GM21619 (cell line): Measurements from ENCODE around the gene TAF10.

Experiments
- ATAC-seq: cut with Tn5 transposase; IDR thresholded peaks from one replicate; pipeline ENCODE4 v1.9.1; 2021; ENCODE audit not compliant: unreplicated experiment

The TAF10 gene

GRCh38 chr11:6586434-6587359 lies 25.3 kb downstream of the TAF10 start:
- no peak for ATAC-seq

- ATAC-seq: no peak
Measured at GRCh38 chr11:6584528-6584927, 27.5 kb downstream of the TAF10 start.

DNA sequence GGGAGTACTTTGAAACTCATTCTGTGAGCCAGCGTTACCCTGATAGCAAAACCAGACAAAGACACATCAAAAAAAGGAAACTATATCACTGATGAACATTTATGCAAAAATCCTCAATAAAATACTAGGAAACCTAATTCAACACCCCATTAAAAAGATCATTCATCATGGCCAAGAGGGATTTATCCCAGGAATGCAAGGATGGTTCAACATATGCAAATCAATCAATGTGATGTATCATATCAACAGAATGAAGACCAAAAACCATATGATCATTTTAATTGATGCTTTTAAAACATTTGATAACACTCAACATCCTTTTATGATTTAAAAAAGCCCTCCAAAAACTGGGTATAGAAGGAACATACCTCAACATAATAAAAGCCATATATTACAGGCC lies 28.4 kb downstream of the TAF10 start:
- no peak for ATAC-seq

DNA sequence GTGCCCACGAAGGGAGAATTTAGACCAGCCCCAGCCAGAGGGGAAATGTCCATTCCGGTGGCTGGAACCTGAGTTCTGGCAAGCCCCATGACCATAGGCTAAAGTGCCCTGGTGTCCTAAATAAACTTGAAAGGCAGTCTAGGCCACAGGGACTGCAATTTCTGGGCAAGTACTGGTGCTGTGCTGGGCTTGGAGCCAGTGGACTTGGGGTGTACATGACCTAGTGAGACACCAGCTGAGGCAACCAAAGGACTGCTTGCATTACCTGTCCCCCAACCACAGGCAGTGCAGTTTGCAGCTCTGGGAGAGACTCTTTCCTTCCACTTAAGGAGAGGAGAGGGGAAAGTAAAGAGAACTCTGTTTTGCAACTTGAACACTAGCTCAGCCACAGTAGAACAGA lies 32.3 kb downstream of the TAF10 start:
- no peak for ATAC-seq

DNA sequence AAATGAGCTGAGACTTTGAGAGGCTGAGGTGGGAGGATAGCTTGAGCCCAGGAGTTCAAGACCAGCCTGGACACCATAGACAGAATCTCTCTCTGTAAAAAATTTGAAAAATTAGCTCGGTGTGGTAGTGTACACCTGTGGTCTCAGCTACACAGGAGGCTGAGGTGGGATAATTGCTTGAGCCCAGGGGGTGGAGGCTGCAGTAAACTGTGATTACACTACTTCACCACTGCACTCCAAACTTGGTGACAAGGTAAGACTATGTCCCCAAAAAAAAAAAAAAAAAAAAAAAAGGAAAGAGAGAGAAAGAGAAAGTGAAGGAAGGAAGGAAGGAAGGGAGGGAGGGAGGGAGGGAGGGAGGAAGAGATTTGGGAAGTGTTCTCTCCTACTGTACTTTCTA lies 33.9 kb downstream of the TAF10 start:
- no peak for ATAC-seq

DNA sequence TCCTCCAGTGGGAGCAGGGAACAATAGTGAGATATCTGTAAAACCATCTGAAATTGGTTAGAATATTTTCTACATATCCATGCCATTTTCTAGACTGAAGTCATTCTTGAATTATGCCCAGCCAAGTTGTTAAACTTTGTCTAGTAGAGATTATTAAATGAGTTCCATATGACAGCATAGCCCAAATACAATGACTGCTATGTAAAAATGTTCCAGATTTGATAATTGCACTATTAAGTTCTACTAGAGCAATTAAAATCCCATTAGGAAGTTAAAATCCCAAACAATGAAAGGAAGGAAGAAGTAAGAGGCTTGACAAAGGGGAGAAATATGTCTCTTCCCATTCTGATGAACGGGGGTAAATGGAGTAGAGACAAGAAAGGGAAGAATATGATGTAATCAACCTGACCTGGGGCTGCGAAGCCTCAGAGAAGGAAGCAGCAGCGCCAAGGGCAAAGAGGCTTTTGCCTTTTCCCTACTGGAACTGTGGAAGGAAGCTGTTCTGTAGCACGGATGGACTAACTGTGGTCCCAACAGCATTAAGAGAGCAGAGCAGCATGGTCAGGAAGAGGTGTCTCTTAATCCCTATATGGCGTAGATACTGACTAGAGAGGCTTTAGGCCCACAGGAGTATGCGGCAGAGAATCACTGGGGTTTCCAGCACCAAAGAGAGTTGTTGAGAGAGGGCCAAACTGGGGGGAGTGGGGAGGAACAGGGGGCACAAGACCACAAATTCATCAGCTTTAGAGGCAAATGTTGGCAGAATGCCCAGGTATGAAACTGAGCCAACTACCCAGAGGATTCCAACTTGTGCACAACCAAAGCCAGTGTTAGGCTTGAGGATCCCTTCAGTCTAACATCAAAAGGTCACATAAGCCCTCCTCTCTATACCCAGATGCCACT lies 35.3 kb downstream of the TAF10 start:
- no peak for ATAC-seq

DNA sequence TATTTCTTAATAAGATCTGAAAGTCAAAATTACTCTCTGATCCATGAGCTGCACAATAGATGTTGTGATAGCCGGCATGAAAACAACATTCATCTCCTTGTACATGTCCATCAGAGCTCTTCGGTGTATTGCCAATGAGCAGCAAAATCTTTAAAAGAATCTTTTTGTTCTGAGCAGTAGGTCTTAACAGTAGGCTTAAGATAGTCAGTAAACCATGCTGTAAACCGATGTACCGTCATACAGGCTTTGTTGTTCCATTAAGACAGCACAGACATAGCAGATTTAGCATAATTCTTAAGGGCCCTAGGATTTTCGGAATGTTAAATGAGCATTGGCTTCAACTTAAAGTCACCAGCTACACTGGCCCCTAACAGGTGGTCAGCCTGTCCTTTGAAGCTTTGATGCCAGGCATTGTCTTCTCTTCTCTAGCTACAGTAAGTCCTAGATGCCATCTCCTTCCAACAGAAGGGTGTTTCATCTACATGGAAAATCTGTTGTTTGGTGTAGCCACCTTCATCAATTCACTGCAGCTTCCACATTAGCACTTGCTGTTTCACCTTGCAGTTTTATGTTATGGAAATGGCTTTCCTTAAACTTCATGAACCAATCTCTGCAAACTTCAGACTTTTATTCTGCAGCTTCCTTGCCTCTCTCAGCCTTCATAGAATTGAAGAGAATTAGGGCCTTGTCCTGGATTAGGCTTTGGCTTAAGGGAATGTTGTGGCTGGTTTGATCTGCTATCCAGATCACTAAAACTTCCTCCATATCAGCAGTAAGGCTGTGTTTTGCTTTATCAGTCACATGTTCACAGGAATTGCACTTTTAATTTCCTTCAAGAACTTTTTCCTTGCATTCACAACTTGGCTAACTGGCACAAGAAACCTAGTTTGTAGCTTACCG lies 37.0 kb downstream of the TAF10 start:
- ATAC-seq: no peak

- ATAC-seq: no peak
Measured at GRCh38 chr11:6572215-6572614, 39.8 kb downstream of the TAF10 start.

- ATAC-seq: no peak
Measured at GRCh38 chr11:6571434-6572008, 40.5 kb downstream of the TAF10 start.

GRCh38 chr11:6570691-6571427 lies 41.2 kb downstream of the TAF10 start:
- ATAC-seq: no peak

GRCh38 chr11:6569706-6570105 lies 42.3 kb downstream of the TAF10 start:
- ATAC-seq: no peak

DNA sequence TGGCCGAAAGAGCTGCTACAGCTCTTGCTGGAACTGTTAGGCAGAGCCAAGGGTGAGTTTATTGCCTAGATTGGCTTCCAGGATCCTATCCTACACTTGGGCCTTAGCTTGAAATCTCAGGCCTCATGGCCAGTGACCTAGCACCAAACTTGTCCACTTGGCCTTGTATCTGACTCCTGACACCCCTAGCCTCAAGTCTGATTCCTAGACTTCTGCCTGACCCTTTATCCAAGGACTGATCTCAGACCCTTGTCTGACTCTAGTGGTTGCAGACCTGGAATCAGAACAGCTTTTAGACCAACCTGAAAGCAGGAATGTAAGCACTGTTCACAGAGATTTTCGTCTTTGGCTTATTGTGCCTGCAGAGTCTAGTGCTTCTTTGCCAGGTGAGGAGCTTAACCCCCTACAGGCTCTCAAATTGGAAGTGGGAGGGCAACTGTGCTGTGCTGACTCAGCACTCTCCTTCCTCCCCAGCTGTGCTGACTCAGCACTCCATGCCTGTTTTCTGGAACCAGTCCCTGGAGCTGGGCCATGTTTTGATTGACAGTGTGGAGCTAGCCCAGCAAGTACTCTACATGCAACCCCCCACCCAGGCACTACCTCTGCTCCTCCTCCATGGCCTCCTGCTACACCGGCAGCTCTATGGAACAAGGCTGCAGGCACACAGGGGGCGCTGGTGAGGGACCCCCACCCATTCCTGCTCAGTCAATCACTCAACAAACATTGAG lies 43.7 kb downstream of the TAF10 start:
- ATAC-seq: no peak

- ATAC-seq: no peak
Measured at GRCh38 chr11:6567371-6567745, 44.7 kb downstream of the TAF10 start.

DNA sequence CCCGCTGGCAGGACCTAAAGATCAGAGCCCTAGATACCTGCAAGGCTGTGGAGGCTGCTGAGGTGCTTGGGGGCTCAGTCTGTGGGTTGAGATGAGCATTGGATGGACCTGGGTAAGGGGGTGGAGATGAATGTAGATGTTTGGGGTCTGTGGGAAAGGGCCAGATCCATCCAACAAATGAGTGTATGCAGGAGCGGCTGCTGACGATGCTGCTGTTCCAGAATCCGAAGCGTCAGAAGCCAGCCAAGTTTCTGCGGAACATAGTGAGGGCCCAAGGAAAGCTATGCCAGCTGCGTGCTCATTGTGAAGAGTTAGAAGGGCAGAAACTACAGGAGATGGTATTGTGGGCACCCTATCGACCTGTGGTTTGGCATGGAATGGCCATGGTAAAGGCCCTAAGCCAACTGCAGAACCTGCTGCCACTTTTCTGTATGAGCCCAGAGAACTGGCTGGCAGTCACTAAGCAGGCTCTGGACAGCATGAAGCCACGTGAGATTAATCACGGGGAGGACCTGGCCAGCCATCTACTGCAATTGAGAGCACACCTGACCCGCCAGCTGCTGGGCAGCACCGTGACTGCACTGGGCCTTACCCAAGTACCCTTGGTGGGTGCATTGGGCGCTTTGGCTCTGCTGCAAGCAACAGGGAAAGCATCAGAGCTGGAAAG lies 45.2 kb downstream of the TAF10 start:
- ATAC-seq: no peak

DNA sequence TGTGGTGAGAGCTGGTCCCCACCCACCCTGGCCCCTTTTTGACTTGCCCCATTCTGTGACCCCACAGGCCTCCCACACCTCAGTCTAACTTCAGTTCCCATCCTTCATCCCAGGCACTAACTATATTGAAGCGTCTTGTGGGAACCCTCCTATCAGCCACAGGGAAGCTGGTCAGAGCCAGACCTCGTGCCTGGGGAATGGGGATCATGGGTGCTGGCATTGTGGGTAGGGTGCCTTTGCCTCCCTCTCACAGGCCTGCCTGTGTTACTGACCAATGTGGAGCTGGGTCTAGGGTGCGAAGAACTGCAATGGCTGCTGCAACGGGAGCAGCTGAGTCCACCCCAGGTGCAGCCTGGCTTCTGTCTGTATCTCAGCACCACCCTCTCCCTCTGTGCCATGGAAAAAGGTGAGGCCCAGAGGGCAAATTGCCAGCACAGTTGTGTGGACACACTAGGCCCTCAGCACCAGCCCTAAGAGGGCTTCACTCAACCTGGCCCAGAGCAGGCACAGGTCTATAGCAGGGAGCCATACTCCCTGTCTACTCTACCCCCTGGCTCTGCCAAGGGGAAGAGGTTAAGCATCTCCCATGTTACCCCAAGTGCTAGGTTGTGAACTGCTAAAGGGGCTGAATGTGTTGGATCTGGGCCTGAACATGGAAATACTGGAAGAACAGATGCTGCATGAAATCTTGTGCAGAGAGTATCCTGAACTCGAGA lies 45.9 kb downstream of the TAF10 start:
- no peak for ATAC-seq

- ATAC-seq: no peak
Measured at GRCh38 chr11:6565325-6565724, 46.7 kb downstream of the TAF10 start.

DNA sequence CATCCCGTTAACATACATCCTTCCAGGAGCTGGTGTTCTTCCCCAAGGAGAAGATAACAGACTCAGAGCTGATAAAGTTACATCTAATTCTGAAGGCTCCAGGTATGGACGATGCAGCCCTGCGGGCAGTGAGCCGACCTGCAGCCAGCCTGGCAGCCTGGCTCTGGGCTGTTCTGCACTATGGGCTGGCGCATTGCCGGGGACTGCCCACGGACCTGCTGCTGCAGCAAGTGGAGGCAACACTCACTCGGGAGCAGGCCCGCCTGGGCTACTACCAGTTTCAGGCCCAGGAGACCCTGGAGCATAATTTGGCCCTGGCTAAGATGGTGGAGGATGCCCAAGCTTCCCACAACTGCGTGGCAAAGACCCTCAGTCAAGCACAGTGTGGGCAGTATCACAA lies 48.3 kb downstream of the TAF10 start:
- no peak for ATAC-seq

GRCh38 chr11:6563121-6563619 lies 48.8 kb downstream of the TAF10 start:
- no peak for ATAC-seq
